ENCODE data around the gene ACACA. TPM values are rescaled to one million over a fixed set of nuclear protein-coding genes. Genes with fewer than 3 reads are reported as not detected.

The ACACA gene
- total RNA-seq, 2 experiments from 2014 or later = 58.9 to 64.0 TPM

Other genes with a start within 250 kb of the ACACA start
- gene C17orf78, start 30.9 kb downstream of the ACACA start, total RNA-seq = not detected
- 10 to 100 TPM; 35.3 to 40.6 TPM for gene TADA2A, start 50 bp upstream of the ACACA start, total RNA-seq
- gene DUSP14, start 83.1 kb upstream of the ACACA start, total RNA-seq = 10 to 100 TPM; 11.4 to 12.0 TPM
- 100 to 1,000 TPM in 1 of 2 experiments, 10 to 100 TPM in 1; 97.4 to 105 TPM for gene SYNRG, start 202.6 kb upstream of the ACACA start, total RNA-seq
- 10 to 100 TPM; 28.2 to 28.6 TPM for gene DDX52, start 236.6 kb upstream of the ACACA start, total RNA-seq